NCI-H2029 treated with DMSO at 0.1 percent for 48 hours (cell line): Measurements from ENCODE around the gene NETO2.

Experiments used
- DNase-seq: peaks from one replicate; lab custom pipeline; 2025; lab: John Stamatoyannopoulos, UW

NETO2 gene

GRCh38 chr16:47046726-47047523 lies 96.8 kb downstream of the NETO2 start:
- DNase-seq = no peak

- DNase-seq = no peak
Observed at GRCh38 chr16:47045459-47045858, 98.3 kb downstream of the NETO2 start.

- DNase-seq = no peak
Observed at GRCh38 chr16:47045023-47045422, 98.7 kb downstream of the NETO2 start.

- peak; percentile 11 for DNase-seq
Observed at GRCh38 chr16:47043970-47044684, 99.6 kb downstream of the NETO2 start.

- DNase-seq = no peak
Observed at GRCh38 chr16:47043200-47043599, 100.5 kb downstream of the NETO2 start.

GRCh38 chr16:47037746-47038458 lies 105.8 kb downstream of the NETO2 start:
- DNase-seq = no peak

GRCh38 chr16:47037396-47037745 lies 106.4 kb downstream of the NETO2 start:
- DNase-seq = no peak

GRCh38 chr16:47036201-47036600 lies 107.5 kb downstream of the NETO2 start:
- no peak for DNase-seq

GRCh38 chr16:47035436-47035835 lies 108.3 kb downstream of the NETO2 start:
- DNase-seq = no peak

GRCh38 chr16:47034455-47034854 lies 109.3 kb downstream of the NETO2 start:
- DNase-seq = no peak

GRCh38 chr16:47033176-47033575 lies 110.6 kb downstream of the NETO2 start:
- DNase-seq = no peak

- no peak for DNase-seq
Observed at GRCh38 chr16:47029724-47030123, 114.0 kb downstream of the NETO2 start.

- DNase-seq = no peak
Observed at GRCh38 chr16:47028767-47029377, 114.9 kb downstream of the NETO2 start.
